ENCODE results near the gene ITPR2. TPM values are rescaled to one million over a fixed set of nuclear protein-coding genes. Genes with fewer than 3 reads are reported as not detected.

ITPR2 gene
- total and polyA plus RNA-seq, 4 donors, result 30.9 to 133 (median 73.2) TPM

DNA sequence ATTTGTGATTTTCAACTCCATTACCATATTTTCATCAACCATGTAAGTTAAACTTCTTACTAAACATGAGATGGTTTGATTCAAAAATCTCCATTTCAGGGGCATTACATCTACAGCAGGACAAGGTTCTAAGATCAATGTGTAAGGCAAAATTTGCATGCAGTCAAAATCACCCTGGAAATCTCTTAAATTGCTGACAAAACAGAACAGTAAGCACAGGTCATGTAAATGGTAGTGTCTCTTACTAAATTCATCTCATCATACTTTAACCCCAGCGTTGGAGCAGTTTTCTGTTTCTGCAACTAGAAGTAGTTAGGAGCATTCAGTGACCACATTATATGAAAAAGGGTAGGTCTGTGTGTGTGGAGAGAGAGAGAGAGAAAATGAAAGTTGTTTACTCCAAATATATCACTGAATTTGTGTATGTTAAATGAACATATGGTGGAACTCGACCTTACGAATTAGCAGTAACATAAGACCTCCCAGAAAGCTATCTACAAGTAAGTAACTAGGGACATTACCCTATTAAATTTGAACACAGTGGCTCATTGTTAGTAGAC is 410.1 kb downstream of the ITPR2 start:
- Histone ChIP-seq H3K4me1 (ENCODE audit: control insufficient read depth, insufficient read depth, low read length) (no peaks in the 10 kb centered on the region), H3K27ac (ENCODE audit: low read depth, low read length) (no peak overlapping the region), H3K27me3 (ENCODE audit: control insufficient read depth, insufficient read depth, low read length) (no peaks in the 10 kb centered on the region), H3K36me3 (ENCODE audit: control insufficient read depth, insufficient read depth, low read length) (no peaks in the 10 kb centered on the region), H3K9me3 (ENCODE audit: control insufficient read depth, insufficient read depth, low read length) (peaks cover 3% of the 10 kb centered on the region), H3K4me3 (ENCODE audit: low read depth, low read length) (no peak overlapping the region)
- no CpG with 5 or more reads among the region's 3 CpGs for WGBS (ENCODE audit: insufficient coverage)
- no peak for DNase-seq (ENCODE audit: low read depth in 4 of 6, low spot score in 6 of 6)

DNA sequence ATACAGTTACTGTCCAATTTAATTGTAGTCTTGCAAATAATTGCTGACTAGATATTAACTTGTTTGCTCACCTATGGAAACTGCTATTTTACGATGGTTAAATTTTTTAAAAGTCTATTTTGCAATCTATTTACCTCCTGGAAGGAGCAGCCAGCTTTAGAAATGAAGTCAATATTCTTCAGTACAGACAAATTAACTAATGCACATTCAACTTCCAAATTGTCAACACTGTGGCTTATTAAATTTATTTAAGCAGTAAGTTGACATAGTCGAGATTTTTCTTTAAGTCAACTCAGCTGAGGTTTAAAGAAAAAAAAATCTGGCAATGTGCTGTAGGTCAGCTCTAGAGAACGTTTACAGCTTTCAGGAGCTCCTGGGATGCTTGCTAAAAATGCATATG is 416.4 kb downstream of the ITPR2 start:
- no peaks in the 10 kb centered on the region for H3K27me3 ChIP-seq (ENCODE audit: control insufficient read depth, insufficient read depth, low read length)
- no peak for DNase-seq (ENCODE audit: low read depth in 4 of 6, low spot score in 6 of 6)
- H3K9me3 ChIP-seq (ENCODE audit: control insufficient read depth, insufficient read depth, low read length), result peaks cover 8% of the 10 kb centered on the region
- no peak overlapping the region for H3K4me3 ChIP-seq (ENCODE audit: low read depth, low read length)
- WGBS (ENCODE audit: insufficient coverage), result 73% methylated on average over 1 of the region's 3 CpGs
- no peaks in the 10 kb centered on the region for H3K4me1 ChIP-seq (ENCODE audit: control insufficient read depth, insufficient read depth, low read length)
- no peak overlapping the region for H3K27ac ChIP-seq (ENCODE audit: low read depth, low read length)
- no peaks in the 10 kb centered on the region for H3K36me3 ChIP-seq (ENCODE audit: control insufficient read depth, insufficient read depth, low read length)

DNA sequence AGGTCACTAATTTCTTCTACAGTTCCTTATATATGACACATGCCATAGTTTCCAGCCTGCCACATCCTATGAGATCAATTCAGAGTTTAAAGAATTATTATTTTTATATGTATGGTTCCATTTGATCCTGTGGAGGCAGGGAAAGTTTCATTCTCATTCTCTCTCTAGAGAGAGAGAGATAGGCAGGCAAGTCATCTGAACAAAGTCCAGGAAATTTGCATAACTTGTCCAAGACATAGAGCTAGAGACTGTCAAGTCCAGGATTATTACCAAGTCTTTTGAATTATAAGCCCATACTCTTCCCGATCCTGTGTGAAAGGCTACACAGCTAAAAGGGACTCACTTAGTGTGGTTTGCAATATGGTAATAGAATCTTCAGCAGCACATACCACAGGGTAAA is 422.3 kb downstream of the ITPR2 start:
- Histone ChIP-seq H3K36me3 (ENCODE audit: control insufficient read depth, insufficient read depth, low read length) (no peaks in the 10 kb centered on the region), H3K9me3 (ENCODE audit: control insufficient read depth, insufficient read depth, low read length) (no peaks in the 10 kb centered on the region), H3K27ac (ENCODE audit: low read depth, low read length) (no peak overlapping the region), H3K4me3 (ENCODE audit: low read depth, low read length) (no peak overlapping the region), H3K4me1 (ENCODE audit: control insufficient read depth, insufficient read depth, low read length) (no peaks in the 10 kb centered on the region), H3K27me3 (ENCODE audit: control insufficient read depth, insufficient read depth, low read length) (no peaks in the 10 kb centered on the region)
- no peak for DNase-seq (ENCODE audit: low read depth in 4 of 6, low spot score in 6 of 6)
- WGBS (ENCODE audit: insufficient coverage), result no CpG with 5 or more reads among the region's 1 CpG

DNA sequence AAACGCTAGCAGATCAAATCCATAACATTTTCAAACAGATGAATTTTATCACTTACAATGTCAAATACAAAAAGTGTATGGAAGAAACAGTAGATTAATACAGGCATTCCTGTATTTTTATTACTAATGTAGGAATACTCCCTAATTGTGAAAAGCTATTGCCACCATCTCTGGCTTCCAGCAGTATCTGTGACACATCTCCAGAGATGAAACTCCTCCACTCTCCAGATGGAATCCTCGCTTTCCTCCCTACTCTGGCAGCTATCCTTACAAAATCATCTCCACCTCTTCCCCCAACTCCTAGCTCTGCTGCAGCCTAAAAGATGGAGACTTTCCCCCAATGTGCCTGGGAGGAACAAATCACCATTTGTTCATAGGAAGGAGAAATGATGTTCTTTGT is 426.2 kb downstream of the ITPR2 start:
- no peaks in the 10 kb centered on the region for H3K27me3 ChIP-seq (ENCODE audit: control insufficient read depth, insufficient read depth, low read length)
- WGBS (ENCODE audit: insufficient coverage), result no CpG with 5 or more reads among the region's 2 CpGs
- H3K36me3 ChIP-seq (ENCODE audit: control insufficient read depth, insufficient read depth, low read length), result no peaks in the 10 kb centered on the region
- no peak for DNase-seq (ENCODE audit: low read depth in 4 of 6, low spot score in 6 of 6)
- no peaks in the 10 kb centered on the region for H3K9me3 ChIP-seq (ENCODE audit: control insufficient read depth, insufficient read depth, low read length)
- H3K4me1 ChIP-seq (ENCODE audit: control insufficient read depth, insufficient read depth, low read length), result no peaks in the 10 kb centered on the region
- no peak overlapping the region for H3K4me3 ChIP-seq (ENCODE audit: low read depth, low read length)
- H3K27ac ChIP-seq (ENCODE audit: low read depth, low read length), result no peak overlapping the region

DNA sequence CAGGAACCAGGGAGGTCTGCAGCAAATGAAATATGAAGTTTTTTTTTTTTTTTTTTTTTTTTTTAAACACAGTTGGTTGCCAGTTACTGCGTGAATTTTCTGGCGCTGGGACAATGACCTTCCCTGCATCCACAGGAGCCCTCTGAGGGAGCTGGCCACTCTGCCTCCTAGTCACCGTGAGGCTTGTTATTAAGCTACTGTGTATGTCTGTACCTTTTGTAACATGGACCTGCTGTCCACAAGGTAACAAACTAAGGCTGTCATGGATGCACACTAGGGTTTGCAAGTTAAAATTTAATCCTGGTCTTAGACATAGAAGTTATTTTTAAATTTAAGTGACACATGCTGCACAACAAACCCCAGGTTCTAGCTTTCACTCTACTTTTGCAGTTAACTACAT is 426.6 kb downstream of the ITPR2 start:
- no peak for DNase-seq (ENCODE audit: low read depth in 4 of 6, low spot score in 6 of 6)
- no peaks in the 10 kb centered on the region for H3K4me1 ChIP-seq (ENCODE audit: control insufficient read depth, insufficient read depth, low read length)
- H3K27ac ChIP-seq (ENCODE audit: low read depth, low read length), result no peak overlapping the region
- no peaks in the 10 kb centered on the region for H3K27me3 ChIP-seq (ENCODE audit: control insufficient read depth, insufficient read depth, low read length)
- WGBS (ENCODE audit: insufficient coverage), result no CpG with 5 or more reads among the region's 3 CpGs
- H3K36me3 ChIP-seq (ENCODE audit: control insufficient read depth, insufficient read depth, low read length), result no peaks in the 10 kb centered on the region
- no peaks in the 10 kb centered on the region for H3K9me3 ChIP-seq (ENCODE audit: control insufficient read depth, insufficient read depth, low read length)
- H3K4me3 ChIP-seq (ENCODE audit: low read depth, low read length), result no peak overlapping the region

DNA sequence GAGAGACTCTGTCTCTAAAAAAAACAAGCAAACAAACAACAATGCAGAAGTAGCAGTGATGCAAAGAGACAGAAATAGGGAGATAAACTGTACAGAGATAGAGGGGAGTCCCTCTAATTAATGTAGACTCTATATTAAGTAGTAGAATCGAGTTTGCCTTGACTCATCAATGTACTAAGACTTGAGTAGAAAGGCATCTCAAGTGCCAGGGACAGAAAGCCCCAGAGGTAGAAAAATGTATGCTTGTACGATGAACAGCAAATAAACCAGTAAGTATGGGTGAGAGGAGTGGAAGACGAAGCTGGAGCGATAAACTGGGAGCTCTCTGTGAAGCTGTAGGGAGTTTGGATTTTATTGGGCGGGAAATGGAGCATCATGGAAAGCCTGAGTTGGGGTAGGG is 429.4 kb downstream of the ITPR2 start:
- Histone ChIP-seq H3K27ac (ENCODE audit: low read depth, low read length) (no peak overlapping the region), H3K36me3 (ENCODE audit: control insufficient read depth, insufficient read depth, low read length) (no peaks in the 10 kb centered on the region), H3K4me3 (ENCODE audit: low read depth, low read length) (no peak overlapping the region), H3K4me1 (ENCODE audit: control insufficient read depth, insufficient read depth, low read length) (no peaks in the 10 kb centered on the region), H3K27me3 (ENCODE audit: control insufficient read depth, insufficient read depth, low read length) (no peaks in the 10 kb centered on the region), H3K9me3 (ENCODE audit: control insufficient read depth, insufficient read depth, low read length) (no peaks in the 10 kb centered on the region)
- no peak for DNase-seq (ENCODE audit: low read depth in 4 of 6, low spot score in 6 of 6)
- WGBS (ENCODE audit: insufficient coverage), result 90% methylated on average over 5 of the region's 5 CpGs

DNA sequence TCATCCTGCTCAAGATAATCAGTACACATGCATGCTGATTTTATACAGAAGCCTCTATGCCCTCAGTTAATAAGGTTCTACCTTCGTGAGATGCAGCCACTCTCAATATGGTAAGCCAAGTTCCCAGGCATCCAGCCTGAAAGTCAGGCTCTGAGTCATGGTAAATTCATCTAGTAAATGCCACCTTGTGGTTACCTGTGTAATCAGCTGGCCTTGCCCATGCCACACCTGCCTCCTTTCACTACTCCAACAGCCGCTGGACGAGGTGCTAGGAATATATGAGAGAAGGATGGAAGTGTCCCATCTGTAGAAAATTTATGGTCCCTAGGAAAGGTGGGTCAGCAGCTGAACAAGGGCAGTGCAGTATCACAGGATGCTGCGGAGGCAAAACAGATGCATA is 430.3 kb downstream of the ITPR2 start:
- 77% methylated on average over 3 of the region's 4 CpGs for WGBS (ENCODE audit: insufficient coverage)
- Histone ChIP-seq H3K27ac (ENCODE audit: low read depth, low read length) (no peak overlapping the region), H3K36me3 (ENCODE audit: control insufficient read depth, insufficient read depth, low read length) (peaks cover 3% of the 10 kb centered on the region), H3K4me3 (ENCODE audit: low read depth, low read length) (no peak overlapping the region), H3K4me1 (ENCODE audit: control insufficient read depth, insufficient read depth, low read length) (no peaks in the 10 kb centered on the region), H3K9me3 (ENCODE audit: control insufficient read depth, insufficient read depth, low read length) (no peaks in the 10 kb centered on the region), H3K27me3 (ENCODE audit: control insufficient read depth, insufficient read depth, low read length) (no peaks in the 10 kb centered on the region)
- peak in 1 of 6 donors; percentile 29 for DNase-seq (ENCODE audit: low read depth in 4 of 6, low spot score in 6 of 6)

DNA sequence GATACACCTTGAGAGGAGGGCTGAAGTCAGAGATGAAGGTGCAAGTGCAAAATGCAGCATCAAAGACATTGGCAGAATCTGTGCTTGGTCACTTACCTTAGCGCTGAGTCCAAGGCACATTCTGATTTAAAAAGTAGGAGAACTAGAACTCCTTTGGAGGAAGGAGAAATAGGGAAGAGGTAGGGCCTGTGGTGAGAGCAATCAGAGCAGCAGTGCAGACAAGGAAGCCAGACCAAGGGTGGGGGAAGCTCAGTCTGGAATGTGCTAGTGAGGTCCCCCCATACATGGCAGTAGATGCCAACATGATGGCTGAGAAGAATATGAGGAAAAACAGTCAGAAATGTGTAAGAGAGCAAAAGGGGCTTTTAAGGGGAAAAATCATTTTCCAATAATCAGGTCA is 431.1 kb downstream of the ITPR2 start:
- no peak for DNase-seq (ENCODE audit: low read depth in 4 of 6, low spot score in 6 of 6)
- peaks cover 3% of the 10 kb centered on the region for H3K36me3 ChIP-seq (ENCODE audit: control insufficient read depth, insufficient read depth, low read length)
- H3K9me3 ChIP-seq (ENCODE audit: control insufficient read depth, insufficient read depth, low read length), result no peaks in the 10 kb centered on the region
- no peak overlapping the region for H3K27ac ChIP-seq (ENCODE audit: low read depth, low read length)
- 100% methylated on average over 1 of the region's 1 CpG for WGBS (ENCODE audit: insufficient coverage)
- H3K27me3 ChIP-seq (ENCODE audit: control insufficient read depth, insufficient read depth, low read length), result no peaks in the 10 kb centered on the region
- H3K4me3 ChIP-seq (ENCODE audit: low read depth, low read length), result no peak overlapping the region
- no peaks in the 10 kb centered on the region for H3K4me1 ChIP-seq (ENCODE audit: control insufficient read depth, insufficient read depth, low read length)

DNA sequence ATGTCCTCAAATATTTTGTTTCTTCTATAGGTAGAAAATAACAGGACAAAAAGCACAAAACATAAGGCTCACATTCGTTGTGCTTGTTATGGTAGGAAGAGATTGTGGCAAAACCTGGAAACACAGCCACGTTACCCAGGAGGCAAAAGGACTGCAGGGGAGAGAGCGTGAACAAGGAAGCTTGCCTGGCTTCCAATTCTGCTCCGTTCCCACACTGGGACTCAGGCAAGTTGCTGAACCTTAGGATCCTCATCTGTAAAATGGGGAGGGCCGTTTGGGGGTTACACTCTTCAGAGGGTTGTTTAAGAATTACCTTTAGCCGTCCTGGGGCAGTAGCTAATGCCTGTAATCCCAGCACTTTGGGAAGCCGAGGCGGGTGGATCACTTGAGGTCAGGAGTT is 432.4 kb downstream of the ITPR2 start:
- Histone ChIP-seq H3K36me3 (ENCODE audit: control insufficient read depth, insufficient read depth, low read length) (peaks cover 3% of the 10 kb centered on the region), H3K27ac (ENCODE audit: low read depth, low read length) (no peak overlapping the region), H3K4me1 (ENCODE audit: control insufficient read depth, insufficient read depth, low read length) (no peaks in the 10 kb centered on the region), H3K27me3 (ENCODE audit: control insufficient read depth, insufficient read depth, low read length) (no peaks in the 10 kb centered on the region), H3K4me3 (ENCODE audit: low read depth, low read length) (no peak overlapping the region), H3K9me3 (ENCODE audit: control insufficient read depth, insufficient read depth, low read length) (no peaks in the 10 kb centered on the region)
- WGBS (ENCODE audit: insufficient coverage), result 92% methylated on average over 5 of the region's 8 CpGs
- no peak for DNase-seq (ENCODE audit: low read depth in 4 of 6, low spot score in 6 of 6)

DNA sequence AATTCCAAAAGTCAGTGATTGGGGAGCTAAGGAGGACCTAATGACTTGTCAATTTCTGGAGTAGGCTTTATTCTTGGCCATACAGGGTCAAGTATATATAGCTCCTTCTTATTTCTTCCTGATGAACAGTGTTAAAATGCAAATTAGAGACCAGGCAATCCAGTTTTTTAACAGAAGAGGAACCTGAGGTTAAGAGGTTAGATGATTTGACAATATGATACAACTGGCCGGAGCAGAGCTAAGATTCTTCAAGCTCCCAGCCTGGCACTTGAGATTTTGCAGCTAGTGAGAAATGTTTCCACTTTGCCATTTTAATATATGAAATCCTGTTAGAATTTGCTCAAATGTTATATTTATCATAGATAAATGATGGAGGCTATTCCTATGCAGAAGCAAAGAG is 433.6 kb downstream of the ITPR2 start:
- H3K4me1 ChIP-seq (ENCODE audit: control insufficient read depth, insufficient read depth, low read length), result no peaks in the 10 kb centered on the region
- H3K9me3 ChIP-seq (ENCODE audit: control insufficient read depth, insufficient read depth, low read length), result no peaks in the 10 kb centered on the region
- peaks cover 3% of the 10 kb centered on the region for H3K36me3 ChIP-seq (ENCODE audit: control insufficient read depth, insufficient read depth, low read length)
- no peak overlapping the region for H3K4me3 ChIP-seq (ENCODE audit: low read depth, low read length)
- WGBS (ENCODE audit: insufficient coverage), result no CpG with 5 or more reads among the region's 1 CpG
- no peaks in the 10 kb centered on the region for H3K27me3 ChIP-seq (ENCODE audit: control insufficient read depth, insufficient read depth, low read length)
- H3K27ac ChIP-seq (ENCODE audit: low read depth, low read length), result no peak overlapping the region
- no peak for DNase-seq (ENCODE audit: low read depth in 4 of 6, low spot score in 6 of 6)
